ENCODE data around the gene ITGAV.

DNA sequence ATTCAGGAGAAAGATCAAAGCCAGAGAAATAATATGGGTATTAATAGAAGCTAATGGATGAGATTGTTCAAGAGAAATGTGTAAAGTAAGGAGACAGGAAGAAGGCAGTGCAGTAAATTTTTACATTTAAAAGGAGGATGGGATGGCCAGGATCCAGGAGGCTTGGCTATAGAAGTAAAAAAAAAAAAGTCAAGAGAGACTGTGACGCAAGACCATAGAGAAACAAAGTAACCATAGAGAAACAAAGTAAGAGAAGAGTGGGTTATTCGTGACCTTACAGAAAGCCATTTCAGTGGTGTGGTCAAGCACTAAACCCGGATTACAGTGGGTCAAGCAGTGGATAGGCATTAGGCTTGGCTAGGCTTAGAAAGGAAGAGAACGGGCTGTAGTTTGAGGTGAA lies 93.5 kb downstream of the ITGAV start:
- TF ChIP-seq, protein P1, sequence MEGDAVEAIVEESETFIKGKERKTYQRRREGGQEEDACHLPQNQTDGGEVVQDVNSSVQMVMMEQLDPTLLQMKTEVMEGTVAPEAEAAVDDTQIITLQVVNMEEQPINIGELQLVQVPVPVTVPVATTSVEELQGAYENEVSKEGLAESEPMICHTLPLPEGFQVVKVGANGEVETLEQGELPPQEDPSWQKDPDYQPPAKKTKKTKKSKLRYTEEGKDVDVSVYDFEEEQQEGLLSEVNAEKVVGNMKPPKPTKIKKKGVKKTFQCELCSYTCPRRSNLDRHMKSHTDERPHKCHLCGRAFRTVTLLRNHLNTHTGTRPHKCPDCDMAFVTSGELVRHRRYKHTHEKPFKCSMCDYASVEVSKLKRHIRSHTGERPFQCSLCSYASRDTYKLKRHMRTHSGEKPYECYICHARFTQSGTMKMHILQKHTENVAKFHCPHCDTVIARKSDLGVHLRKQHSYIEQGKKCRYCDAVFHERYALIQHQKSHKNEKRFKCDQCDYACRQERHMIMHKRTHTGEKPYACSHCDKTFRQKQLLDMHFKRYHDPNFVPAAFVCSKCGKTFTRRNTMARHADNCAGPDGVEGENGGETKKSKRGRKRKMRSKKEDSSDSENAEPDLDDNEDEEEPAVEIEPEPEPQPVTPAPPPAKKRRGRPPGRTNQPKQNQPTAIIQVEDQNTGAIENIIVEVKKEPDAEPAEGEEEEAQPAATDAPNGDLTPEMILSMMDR (IDR thresholded peaks at IDR 0.05) = no peak
- TF ChIP-seq POLR2A (IDR thresholded peaks at IDR 0.05) = no peak
